Stimulated activated CD8-positive, alpha-beta memory T cell treated with anti-CD3 and anti-CD28 coated beads, Interleukin-15, amount 100 ng/mL, for 1 hour (primary cell): ENCODE measurements around the gene LMAN1L.

Source experiments
- DNase-seq: peaks from one replicate; pipeline ENCODE4 v3.0.0-alpha.2; 2020; ENCODE audit warnings: low read depth

LMAN1L gene

GRCh38 chr15:74794248-74794969 lies 18.2 kb upstream of the LMAN1L start:
- no peak for DNase-seq

DNA sequence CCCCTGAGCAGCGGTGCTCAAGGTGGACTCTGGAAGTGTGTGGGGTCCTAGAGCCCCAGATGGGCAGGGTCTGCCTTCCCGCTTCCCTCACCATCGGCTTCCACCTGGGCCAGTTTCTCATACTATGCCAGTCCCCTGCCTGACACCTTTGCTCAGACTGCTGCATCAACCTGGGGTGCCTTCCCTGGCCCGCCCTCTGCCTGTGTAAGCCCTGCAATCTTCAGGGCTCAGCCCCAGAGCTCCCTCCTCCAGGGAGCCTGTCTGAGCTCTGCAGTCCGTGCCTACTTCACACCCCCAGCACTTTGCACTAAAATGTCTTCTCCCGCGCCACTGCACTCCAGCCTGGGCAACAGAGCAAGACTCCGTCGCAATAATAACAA lies 17.7 kb upstream of the LMAN1L start:
- DNase-seq: no peak

GRCh38 chr15:74795966-74796625 lies 16.5 kb upstream of the LMAN1L start:
- no peak for DNase-seq

GRCh38 chr15:74798388-74799254 lies 14.0 kb upstream of the LMAN1L start:
- DNase-seq: no peak

GRCh38 chr15:74799255-74799855 lies 13.3 kb upstream of the LMAN1L start:
- DNase-seq: no peak

DNA sequence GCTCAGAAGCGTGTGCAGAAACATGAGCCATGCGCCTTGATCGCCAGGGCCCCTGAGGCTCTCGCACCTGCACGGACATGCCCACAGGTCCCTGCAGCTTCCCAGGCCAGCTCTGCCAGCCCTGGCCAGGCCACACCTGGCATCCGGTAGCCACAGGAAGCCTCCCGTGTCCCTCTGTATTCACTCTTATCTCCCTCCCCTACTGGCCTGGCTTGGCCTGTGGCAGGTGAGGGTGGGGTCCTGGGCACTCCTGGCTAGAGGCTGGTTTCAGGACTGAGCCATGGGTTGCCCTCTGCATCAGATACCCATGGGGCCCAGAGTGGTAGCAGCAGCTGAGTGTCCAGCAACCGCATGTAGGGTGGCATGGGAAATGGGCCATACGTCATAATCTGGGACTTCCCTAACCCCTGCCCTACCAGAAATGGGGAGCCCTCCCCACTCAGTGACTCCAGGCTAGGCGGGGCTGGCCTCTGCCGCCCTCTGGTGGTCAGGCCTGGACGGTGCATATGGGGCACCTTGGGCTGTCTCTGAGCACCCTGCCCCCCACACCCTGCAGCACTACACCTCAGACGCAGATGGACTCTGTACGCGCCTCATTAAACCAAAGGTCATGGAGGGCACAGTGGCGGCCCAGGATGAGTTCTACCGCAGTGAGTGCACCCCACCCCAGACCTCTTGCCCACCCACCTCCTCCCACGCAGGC lies 12.6 kb upstream of the LMAN1L start:
- DNase-seq: peak; percentile 69

GRCh38 chr15:74800559-74801094 lies 12.0 kb upstream of the LMAN1L start:
- no peak for DNase-seq

- no peak for DNase-seq
Observed at GRCh38 chr15:74801311-74801997, 11.2 kb upstream of the LMAN1L start.

DNA sequence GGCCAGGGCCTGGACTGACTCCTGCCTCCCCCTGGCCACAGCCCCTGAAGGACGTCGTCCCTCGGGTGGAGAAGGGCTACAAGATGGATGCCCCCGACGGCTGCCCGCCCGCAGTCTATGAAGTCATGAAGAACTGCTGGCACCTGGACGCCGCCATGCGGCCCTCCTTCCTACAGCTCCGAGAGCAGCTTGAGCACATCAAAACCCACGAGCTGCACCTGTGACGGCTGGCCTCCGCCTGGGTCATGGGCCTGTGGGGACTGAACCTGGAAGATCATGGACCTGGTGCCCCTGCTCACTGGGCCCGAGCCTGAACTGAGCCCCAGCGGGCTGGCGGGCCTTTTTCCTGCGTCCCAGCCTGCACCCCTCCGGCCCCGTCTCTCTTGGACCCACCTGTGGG lies 10.3 kb upstream of the LMAN1L start:
- DNase-seq: no peak

DNA sequence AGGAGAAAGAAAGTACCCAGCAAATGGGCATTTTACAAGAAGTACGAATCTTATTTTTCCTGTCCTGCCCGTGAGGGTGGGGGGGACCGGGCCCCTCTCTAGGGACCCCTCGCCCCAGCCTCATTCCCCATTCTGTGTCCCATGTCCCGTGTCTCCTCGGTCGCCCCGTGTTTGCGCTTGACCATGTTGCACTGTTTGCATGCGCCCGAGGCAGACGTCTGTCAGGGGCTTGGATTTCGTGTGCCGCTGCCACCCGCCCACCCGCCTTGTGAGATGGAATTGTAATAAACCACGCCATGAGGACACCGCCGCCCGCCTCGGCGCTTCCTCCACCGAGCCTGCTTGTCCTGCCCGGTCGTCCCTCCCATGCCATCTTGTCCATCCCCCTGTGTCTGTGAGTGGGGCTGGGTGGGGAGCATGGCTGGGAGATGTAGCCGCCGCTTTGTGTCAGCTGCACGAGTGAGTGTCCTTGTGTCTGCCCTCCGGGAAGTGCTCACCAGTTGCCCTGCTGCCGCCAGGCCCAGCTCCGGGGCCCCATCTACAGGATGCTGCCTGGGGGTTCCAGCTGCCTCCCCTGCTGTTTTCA lies 9.7 kb upstream of the LMAN1L start:
- no peak for DNase-seq

DNA sequence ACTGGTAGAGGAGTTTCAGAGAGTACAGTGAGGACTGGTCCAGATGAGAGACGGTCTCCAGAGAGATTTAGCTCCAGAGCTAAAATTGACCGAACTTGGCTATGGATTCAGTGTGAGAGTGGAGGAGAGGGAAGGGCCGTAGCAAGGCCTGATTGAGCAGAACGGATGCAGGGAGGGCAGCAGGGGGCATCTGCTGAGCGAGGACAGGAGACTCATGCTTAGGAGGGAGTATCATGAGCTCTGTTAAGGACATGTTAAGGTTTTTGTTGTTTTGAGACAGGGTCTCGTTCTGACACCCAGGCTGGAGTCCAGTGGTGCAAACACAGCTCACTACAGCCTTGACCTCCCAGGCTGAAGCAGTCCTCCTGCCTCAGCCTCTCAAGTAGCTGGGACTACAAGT lies 7.7 kb upstream of the LMAN1L start:
- DNase-seq: no peak

GRCh38 chr15:74807282-74807681 lies 5.4 kb upstream of the LMAN1L start:
- no peak for DNase-seq

GRCh38 chr15:74808078-74808839 lies 4.4 kb upstream of the LMAN1L start:
- no peak for DNase-seq

DNA sequence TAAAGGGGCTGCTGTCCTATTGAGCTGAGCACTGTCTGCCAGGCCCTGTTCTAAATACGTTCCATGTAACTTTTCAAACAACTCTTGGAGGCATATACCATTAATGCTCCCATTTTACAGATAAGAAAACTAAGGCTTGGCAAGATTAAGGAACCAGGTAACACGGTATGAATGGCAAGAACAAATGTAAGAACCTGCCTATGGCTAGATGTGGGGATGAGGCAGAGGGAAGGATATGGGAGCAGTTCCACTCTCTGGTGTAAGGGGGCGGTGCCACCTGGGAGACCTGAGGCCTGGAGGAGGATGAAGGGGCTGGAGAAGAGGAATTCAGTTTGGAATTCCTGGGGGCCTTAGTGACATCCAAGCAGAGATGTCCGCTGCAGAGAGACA lies 3.8 kb upstream of the LMAN1L start:
- no peak for DNase-seq

DNA sequence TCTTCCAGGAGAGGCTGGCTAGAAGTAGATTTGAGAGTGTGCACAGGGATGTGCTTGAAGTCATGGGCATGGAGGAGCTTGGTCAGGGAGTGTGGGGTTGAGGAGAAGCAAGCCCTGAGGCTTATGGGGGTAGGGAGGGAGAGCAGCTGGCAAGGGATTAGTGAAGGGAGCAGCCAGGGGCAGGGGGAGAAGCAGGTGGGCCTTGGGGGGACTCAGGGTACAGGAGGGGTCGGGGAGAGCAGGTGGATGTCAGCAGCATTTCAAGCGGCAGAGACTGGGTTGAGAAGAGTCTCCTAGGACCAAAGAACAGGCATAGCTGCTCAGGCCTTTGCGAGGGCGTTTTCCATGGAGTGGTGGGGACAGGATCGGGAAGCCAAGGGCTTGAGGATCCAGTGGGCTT lies 3.4 kb upstream of the LMAN1L start:
- DNase-seq: no peak

DNA sequence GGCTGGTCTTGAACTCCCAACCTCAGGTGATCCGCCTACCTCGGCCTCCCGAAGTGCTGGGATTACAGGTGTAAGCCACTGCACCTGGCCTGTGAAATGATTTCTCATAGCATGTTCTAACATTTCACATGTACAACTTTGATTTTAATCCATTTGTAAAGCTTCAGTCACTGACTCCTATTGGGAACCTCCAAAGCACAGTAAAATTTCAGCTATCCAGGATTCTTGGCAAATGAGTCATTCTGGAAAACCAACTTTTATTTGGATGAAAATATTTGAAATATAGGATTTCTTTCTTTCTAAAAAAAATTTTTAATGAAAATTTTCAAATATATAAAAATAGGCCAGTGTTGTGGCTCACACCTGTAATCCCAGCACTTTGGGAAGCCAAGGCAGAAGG lies 2.7 kb upstream of the LMAN1L start:
- no peak for DNase-seq

GRCh38 chr15:74815121-74815934 lies 2.7 kb downstream of the LMAN1L start:
- DNase-seq: no peak

DNA sequence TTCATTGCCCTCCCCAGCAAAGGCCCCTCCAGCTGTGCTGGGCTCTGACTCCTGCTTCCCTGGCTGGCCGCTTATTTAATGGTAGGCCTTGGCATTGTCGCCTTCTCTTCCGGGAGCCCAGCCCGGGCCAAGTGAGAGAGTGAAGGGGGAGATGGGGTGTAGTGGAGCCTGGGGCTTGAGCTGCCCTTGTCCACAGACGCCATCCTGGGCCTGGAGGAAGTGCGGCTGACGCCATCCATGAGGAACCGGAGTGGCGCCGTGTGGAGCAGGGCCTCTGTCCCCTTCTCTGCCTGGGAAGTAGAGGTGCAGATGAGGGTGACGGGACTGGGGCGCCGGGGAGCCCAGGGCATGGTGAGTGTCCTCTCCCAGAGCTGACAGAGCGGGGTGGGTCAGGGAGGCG lies 3.3 kb downstream of the LMAN1L start:
- DNase-seq: no peak
